Measurements from ENCODE around the gene SULT4A1. TPM values are rescaled to one million over a fixed set of nuclear protein-coding genes. Genes with fewer than 3 reads are reported as not detected.

Gene SULT4A1
- polyA plus RNA-seq, 3 donors: not detected

- no peaks in the 10 kb centered on the region for H3K36me3 ChIP-seq (replicated peaks in 1 of 2; ENCODE audit: control insufficient read depth in 1 of 2, insufficient read depth in 2 of 2, low read length in 2 of 2)
- no peaks in the 10 kb centered on the region for H3K9me3 ChIP-seq (replicated peaks in 1 of 2; ENCODE audit: control insufficient read depth in 1 of 2, insufficient read depth in 1 of 2, low read length in 2 of 2)
- H3K27me3 Mint-ChIP-seq (ENCODE audit: low read depth in 3 of 3): peaks cover 0 to 10% (median 5%) of the 10 kb centered on the region in 3 donors
- H3K27ac Mint-ChIP-seq: no peak overlapping the region
- H3K4me3 Mint-ChIP-seq: no peak overlapping the region
- H3K4me3 ChIP-seq (replicated peaks in 1 of 3; ENCODE audit: low read depth in 2 of 3, low read length in 3 of 3): no peak overlapping the region
- H3K9me3 Mint-ChIP-seq: peaks cover 0 to 1% (median 0%) of the 10 kb centered on the region in 7 donors
- no peaks in the 10 kb centered on the region for H3K4me1 ChIP-seq (ENCODE audit: control insufficient read depth in 1 of 2, insufficient read depth in 2 of 2, low read length in 2 of 2)
- no peak for TF ChIP-seq CTCF (IDR thresholded peaks at IDR 0.05)
- H4K20me1 ChIP-seq (ENCODE audit: insufficient read depth, low read length): no peaks in the 10 kb centered on the region
- WGBS (ENCODE audit: insufficient coverage): 7% methylated on average over 4 of the region's 4 CpGs
- H3K4me2 ChIP-seq (replicated peaks; ENCODE audit: extremely low read depth, low read length, poor library complexity, severe bottlenecking): no peak overlapping the region
- no peak overlapping the region for H3K9ac ChIP-seq (ENCODE audit: insufficient read depth, low read length, poor library complexity, severe bottlenecking)
- H3K79me2 ChIP-seq (ENCODE audit: insufficient read depth, low read length): no peaks in the 10 kb centered on the region
- intact Hi-C loops (cut with micrococcal nuclease): no loop called here
- DNase-seq: no peak
- H3K27ac ChIP-seq (ENCODE audit: low read depth in 1 of 2, low read length in 2 of 2): no peak overlapping the region
- H3K36me3 Mint-ChIP-seq: no peaks in the 10 kb centered on the region
- H3K27me3 ChIP-seq (ENCODE audit: control insufficient read depth in 2 of 2, insufficient read depth in 2 of 2, low read length in 2 of 2): no peaks in the 10 kb centered on the region
- H3K4me1 Mint-ChIP-seq: no peaks in the 10 kb centered on the region
- H2AFZ ChIP-seq (ENCODE audit: insufficient read depth, low read depth, low read length, poor library complexity, severe bottlenecking): no peak overlapping the region
These were observed 85.0 kb downstream of the SULT4A1 start for GRCh38 chr22:43777286-43777685.

DNA sequence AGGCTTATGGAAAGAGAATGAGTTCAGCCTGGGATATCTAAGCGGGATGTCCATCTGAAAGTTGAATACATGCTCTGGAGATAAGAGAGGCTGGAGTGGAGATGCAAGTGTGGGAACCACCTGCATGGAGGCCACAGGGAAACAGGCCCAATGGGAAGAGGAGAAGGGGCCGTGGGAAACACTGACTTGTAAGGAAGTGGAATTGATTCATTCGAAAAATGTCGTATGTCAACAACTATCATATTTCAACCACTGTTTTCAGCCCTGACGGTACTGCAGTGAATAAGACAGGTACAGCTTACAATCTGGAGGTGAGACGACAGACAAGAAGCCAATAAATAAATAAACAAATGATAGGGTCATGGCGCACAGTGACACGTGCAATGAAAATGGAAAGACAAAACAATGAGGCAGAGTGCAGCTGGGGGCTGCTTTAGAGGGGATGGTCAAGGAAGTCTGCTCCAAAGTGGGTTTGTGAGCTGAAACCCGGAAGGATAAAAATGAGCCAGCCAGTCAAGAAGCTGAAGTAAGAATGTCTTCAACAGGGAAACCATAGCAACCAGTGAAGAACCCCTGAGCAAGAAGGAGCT, 86.1 kb downstream of the SULT4A1 start:
- no peaks in the 10 kb centered on the region for H3K79me2 ChIP-seq (ENCODE audit: insufficient read depth, low read length)
- no peaks in the 10 kb centered on the region for H3K9me3 ChIP-seq (replicated peaks in 1 of 2; ENCODE audit: control insufficient read depth in 1 of 2, insufficient read depth in 1 of 2, low read length in 2 of 2)
- no peak for DNase-seq
- 98% methylated on average over 4 of the region's 9 CpGs for WGBS (ENCODE audit: insufficient coverage)
- TF ChIP-seq CTCF (IDR thresholded peaks at IDR 0.05): no peak
- peaks cover 0 to 10% (median 5%) of the 10 kb centered on the region in 3 donors for H3K27me3 Mint-ChIP-seq (ENCODE audit: low read depth in 3 of 3)
- no peaks in the 10 kb centered on the region for H3K4me1 ChIP-seq (ENCODE audit: control insufficient read depth in 1 of 2, insufficient read depth in 2 of 2, low read length in 2 of 2)
- no peaks in the 10 kb centered on the region for H3K4me1 Mint-ChIP-seq
- intact Hi-C loops (cut with micrococcal nuclease): no loop called here
- H2AFZ ChIP-seq (ENCODE audit: insufficient read depth, low read depth, low read length, poor library complexity, severe bottlenecking): no peak overlapping the region
- H3K9me3 Mint-ChIP-seq: peaks cover 0 to 1% (median 0%) of the 10 kb centered on the region in 7 donors
- no peaks in the 10 kb centered on the region for H3K36me3 Mint-ChIP-seq
- no peak overlapping the region for H3K27ac ChIP-seq (ENCODE audit: low read depth in 1 of 2, low read length in 2 of 2)
- H4K20me1 ChIP-seq (ENCODE audit: insufficient read depth, low read length): no peaks in the 10 kb centered on the region
- no peak overlapping the region for H3K27ac Mint-ChIP-seq
- H3K4me3 ChIP-seq (replicated peaks in 1 of 3; ENCODE audit: low read depth in 2 of 3, low read length in 3 of 3): no peak overlapping the region
- no peaks in the 10 kb centered on the region for H3K36me3 ChIP-seq (replicated peaks in 1 of 2; ENCODE audit: control insufficient read depth in 1 of 2, insufficient read depth in 2 of 2, low read length in 2 of 2)
- H3K9ac ChIP-seq (ENCODE audit: insufficient read depth, low read length, poor library complexity, severe bottlenecking): no peak overlapping the region
- H3K27me3 ChIP-seq (ENCODE audit: control insufficient read depth in 2 of 2, insufficient read depth in 2 of 2, low read length in 2 of 2): no peaks in the 10 kb centered on the region
- no peak overlapping the region for H3K4me2 ChIP-seq (replicated peaks; ENCODE audit: extremely low read depth, low read length, poor library complexity, severe bottlenecking)
- H3K4me3 Mint-ChIP-seq: no peak overlapping the region

Small RNAs within 50 kb of the gene (small RNA-seq; reads per million reads assigned to genes)
- gene HMGN2P9 (ENCODE audit: insufficient read length, low read depth): not detected

Other genes with a start within 250 kb of the SULT4A1 start
- gene EFCAB6, start 50.2 kb downstream of the SULT4A1 start, polyA plus RNA-seq: not detected
- gene PNPLA5, start 29.5 kb upstream of the SULT4A1 start, polyA plus RNA-seq: not detected
- not detected for gene PNPLA3, start 61.3 kb upstream of the SULT4A1 start, polyA plus RNA-seq
- gene SAMM50, start 92.9 kb upstream of the SULT4A1 start, polyA plus RNA-seq: 10 to 100 TPM; 17.0 to 70.0 (median 62.5) TPM
- gene PARVB, start 161.8 kb upstream of the SULT4A1 start, polyA plus RNA-seq: 10 to 100 TPM; 13.4 to 38.5 (median 17.9) TPM